GM18951 (cell line): Measurements from ENCODE around the gene SLX1A.
"Not testable (repeated sequence)": the region's sequence is repeated elsewhere in the genome, so short reads cannot be mapped to it uniquely, and the experiment has no call there.

Experiments used
- POLR2A ChIP-seq: IDR thresholded peaks from 4 replicates; pipeline ENCODE4 v1.6.1; 2011; ENCODE audit warnings: mild to moderate bottlenecking; ENCODE audit not compliant: insufficient read length, insufficient read depth; ENCODE audit errors: extremely low read depth
- in situ Hi-C: fragments of 300-500 bp; cut with MboI; formaldehyde crosslinking; loops from one replicate; pipeline ENCODE4 v1.12.0; 2022; ENCODE audit warnings: low sequenced_read_pairs, mixed read lengths, inconsistent platforms; ENCODE audit not compliant: unreplicated experiment

The SLX1A gene

GRCh38 chr16:30187971-30188561 is 5.6 kb upstream of the SLX1A start:
- in situ Hi-C loops, result no loop called here
- TF ChIP-seq POLR2A, result peak; percentile 18

- in situ Hi-C loops, result not testable (repeated sequence)
Observed at GRCh38 chr16:30191158-30191557, 2.5 kb upstream of the SLX1A start.

- in situ Hi-C loops, result not testable (repeated sequence)
Observed at GRCh38 chr16:30193098-30193497, 577 bp upstream of the SLX1A start.

GRCh38 chr16:30194172-30194925 is 674 bp downstream of the SLX1A start:
- in situ Hi-C loops, result not testable (repeated sequence)

GRCh38 chr16:30197001-30197400 is 3.3 kb downstream of the SLX1A start:
- in situ Hi-C loops, result not testable (repeated sequence)

GRCh38 chr16:30199049-30199448 is 5.4 kb downstream of the SLX1A start, which contains the start of gene SULT1A3:
Gene SULT1A3 (plus strand): TSS chr16:30199255. CDS start chr16:30200729, 1,474 bp downstream.
- in situ Hi-C loops, result not testable (repeated sequence)

- in situ Hi-C loops, result loop anchor here (25.0 kb wide), 1 partner anchor 213 kb away; the partner anchor contains the start of gene ZNF771
Observed at GRCh38 chr16:30199608-30200343, 6.1 kb downstream of the SLX1A start.

GRCh38 chr16:30205541-30206236 is 12.0 kb downstream of the SLX1A start:
- in situ Hi-C loops, result loop anchor here (25.0 kb wide), 1 partner anchor 207 kb away; the partner anchor contains the start of gene ZNF771

GRCh38 chr16:30206252-30206651 is 12.6 kb downstream of the SLX1A start:
- in situ Hi-C loops, result loop anchor here (25.0 kb wide), 1 partner anchor 206 kb away; the partner anchor contains the start of gene ZNF771

- in situ Hi-C loops, result loop anchor here (25.0 kb wide), 1 partner anchor 205 kb away; the partner anchor contains the start of gene ZNF771
Observed at GRCh38 chr16:30207063-30207704, 13.5 kb downstream of the SLX1A start.

- in situ Hi-C loops, result loop anchor here (25.0 kb wide), 1 partner anchor 203 kb away; the partner anchor contains the start of gene ZNF771
Observed at GRCh38 chr16:30209032-30209431, 15.4 kb downstream of the SLX1A start.

GRCh38 chr16:30211414-30211813 is 17.7 kb downstream of the SLX1A start:
- in situ Hi-C loops, result loop anchor here (25.0 kb wide), 1 partner anchor 201 kb away; the partner anchor contains the start of gene ZNF771

GRCh38 chr16:30217082-30217481 is 23.4 kb downstream of the SLX1A start:
- in situ Hi-C loops, result loop anchor here (25.0 kb wide), 1 partner anchor 195 kb away; the partner anchor contains the start of gene ZNF771
